Naive thymus-derived CD8-positive, alpha-beta T cell (primary cell): ENCODE results near the gene MUC4. TPM values are rescaled to one million over a fixed set of nuclear protein-coding genes. Genes with fewer than 3 reads are reported as not detected.
A peak's percentile ranks its signal among the peaks of the same experiment; 100 is the strongest.
"Not testable (repeated sequence)": the region's sequence is repeated elsewhere in the genome, so short reads cannot be mapped to it uniquely, and the experiment has no call there.

ENCODE experiments used
- ATAC-seq, 2 donors: fragments of 150-1000 bp; cut with Tn5 transposase in 1 of 2; sonication (Bioruptor Pico), chemical (Tn5 transposase) in 1 of 2; 1 replicate in 1 of 2; 2 replicates in 1 of 2; pipeline ENCODE4 v1.10.0; 2021; ENCODE audit warnings: mild to moderate bottlenecking in 2 of 2, moderate library complexity in 2 of 2
- POLR2A ChIA-PET: fragments of 350-600 bp; sonication (Branson Sonifier 250); formaldehyde crosslinking; loops from one replicate; lab custom pipeline; 2021; ENCODE audit warnings: antibody characterized with exemption; lab: Charles Lee
- DNase-seq, 10 donors: peaks; one replicate each; pipeline versions ENCODE4 v3.0.0 to v3.0.0-alpha.2; 2020 to 2022
- H3K27ac Mint-ChIP-seq, 10 donors: one replicate each; pipeline ENCODE4 v1.8.0; 2020 to 2022; ENCODE audit warnings: mild to moderate bottlenecking in 10 of 10, mixed read lengths in 10 of 10, moderate library complexity in 4 of 10, inconsistent platforms in 1 of 10
- H3K27me3 Mint-ChIP-seq, 5 donors: one replicate each; pipeline ENCODE4 v1.8.0; 2021 to 2022; ENCODE audit warnings: mixed read lengths in 5 of 5
- H3K36me3 Mint-ChIP-seq, 3 donors: one replicate each; pipeline ENCODE4 v1.8.0; 2020 to 2022; ENCODE audit warnings: mixed read lengths in 3 of 3, mild to moderate bottlenecking in 2 of 3, inconsistent platforms in 1 of 3
- H3K4me1 Mint-ChIP-seq, 4 donors: one replicate each; pipeline ENCODE4 v1.8.0; 2021 to 2022; ENCODE audit warnings: mixed read lengths in 4 of 4
- H3K4me3 Mint-ChIP-seq, 10 donors: one replicate each; pipeline ENCODE4 v1.8.0; 2020 to 2022; ENCODE audit warnings: mild to moderate bottlenecking in 10 of 10, mixed read lengths in 10 of 10, moderate library complexity in 6 of 10, inconsistent platforms in 1 of 10
- H3K9me3 Mint-ChIP-seq, 9 donors: one replicate each; pipeline ENCODE4 v1.8.0; 2020 to 2022; ENCODE audit warnings: mixed read lengths in 9 of 9, mild to moderate bottlenecking in 3 of 9, inconsistent platforms in 1 of 9, moderate library complexity in 1 of 9
- polyA plus RNA-seq, 3 donors: library from polyadenylated mRNA; unstranded; fragments of 300-500 nt; fragmentation: Illumina TruSeq; gene quantifications; one replicate each; pipeline ENCODE4 v1.2.3, GENCODE V29; 2021
- total RNA-seq, 8 experiments: library from RNA in 2 of 8; stranded (reverse) in 2 of 8; gene quantifications; one replicate each; pipeline ENCODE4 v1.2.3 and lab custom pipeline; 2021 to 2026

MUC4 gene
- total and polyA plus RNA-seq, 5 experiments from 2014 or later, result not detected

- peak overlapping the region in 3 of 10 donors; percentile 50 to 75 (median 57) for H3K4me3 Mint-ChIP-seq
Observed at GRCh38 chr3:195806211-195806915, 5.4 kb downstream of the MUC4 start.

GRCh38 chr3:195805588-195805987, 6.1 kb downstream of the MUC4 start:
- peaks cover 26 to 57% (median 51%) of the 10 kb centered on the region in 4 donors for H3K4me1 Mint-ChIP-seq
- H3K36me3 Mint-ChIP-seq, ATAC-seq, POLR2A ChIA-PET, H3K9me3 Mint-ChIP-seq, H3K4me3 Mint-ChIP-seq, DNase-seq: not testable (repeated sequence)
- H3K27me3 Mint-ChIP-seq, result peaks cover under 1 to 15% (median 2%) of the 10 kb centered on the region in 5 donors
- H3K27ac Mint-ChIP-seq, result peak overlapping the region in 1 of 10 donors; percentile 24

More at GRCh38 chr3:195806211-195806915, 5.4 kb downstream of the MUC4 start:
- H3K9me3 Mint-ChIP-seq, result no peaks in the 10 kb centered on the region
- H3K36me3 Mint-ChIP-seq, result no peaks in the 10 kb centered on the region
- H3K27me3 Mint-ChIP-seq, result peaks cover 2 to 20% (median 3%) of the 10 kb centered on the region in 5 donors
- H3K27ac Mint-ChIP-seq, result peak overlapping the region in 2 of 10 donors; percentile 29 to 80
- POLR2A ChIA-PET, result no interaction called here
- H3K4me1 Mint-ChIP-seq, result peaks cover 28 to 54% (median 48%) of the 10 kb centered on the region in 4 donors
- peak in 1 of 10 donors; percentile 45 for DNase-seq
- ATAC-seq, result no peak

GRCh38 chr3:195805181-195805580, 6.5 kb downstream of the MUC4 start:
- Mint-ChIP-seq H3K4me1 (peaks cover 25 to 57% (median 51%) of the 10 kb centered on the region in 4 donors), H3K27me3 (peaks cover 0 to 14% (median 2%) of the 10 kb centered on the region in 5 donors), H3K27ac (peak overlapping the region in 1 of 10 donors; percentile 7), H3K4me3 (peak overlapping the region in 1 of 10 donors; percentile 51), H3K9me3 (no peaks in the 10 kb centered on the region), H3K36me3 (no peaks in the 10 kb centered on the region)
- DNase-seq (peak in 1 of 10 donors; percentile 44), ATAC-seq (no peak)
- POLR2A ChIA-PET, result no interaction called here

- POLR2A ChIA-PET, result no interaction called here
- peak overlapping the region in 4 of 10 donors; percentile 6 to 56 (median 15) for H3K27ac Mint-ChIP-seq
- H3K4me3 Mint-ChIP-seq, result peak overlapping the region in 5 of 10 donors; percentile 29 to 74 (median 42)
- H3K4me1 Mint-ChIP-seq, result peaks cover 25 to 57% (median 51%) of the 10 kb centered on the region in 4 donors
- peaks cover 0 to 14% (median 2%) of the 10 kb centered on the region in 5 donors for H3K27me3 Mint-ChIP-seq
- no peaks in the 10 kb centered on the region for H3K9me3 Mint-ChIP-seq
- H3K36me3 Mint-ChIP-seq, result no peaks in the 10 kb centered on the region
- ATAC-seq (no peak), DNase-seq (peak in 1 of 10 donors; percentile 55)
Observed at GRCh38 chr3:195803289-195803908, 8.3 kb downstream of the MUC4 start.

- peaks cover 25 to 57% (median 51%) of the 10 kb centered on the region in 4 donors for H3K4me1 Mint-ChIP-seq
- H3K27ac Mint-ChIP-seq, result peak overlapping the region in 5 of 10 donors; percentile 0 to 90 (median 31)
- no peak for DNase-seq
- POLR2A ChIA-PET, result no interaction called here
- H3K4me3 Mint-ChIP-seq, result peak overlapping the region in 8 of 10 donors; percentile 3 to 74 (median 41)
- H3K9me3 Mint-ChIP-seq, result no peaks in the 10 kb centered on the region
- peaks cover 0 to 14% (median 2%) of the 10 kb centered on the region in 5 donors for H3K27me3 Mint-ChIP-seq
- no peak for ATAC-seq
- no peaks in the 10 kb centered on the region for H3K36me3 Mint-ChIP-seq
Observed at GRCh38 chr3:195802795-195803194, 8.9 kb downstream of the MUC4 start.

GRCh38 chr3:195802261-195802701, 9.4 kb downstream of the MUC4 start:
- Mint-ChIP-seq H3K4me1 (peaks cover 25 to 54% (median 50%) of the 10 kb centered on the region in 4 donors), H3K4me3 (peak overlapping the region in 8 of 10 donors; percentile 3 to 74 (median 42)), H3K36me3 (no peaks in the 10 kb centered on the region), H3K27ac (peak overlapping the region in 8 of 10 donors; percentile 6 to 92 (median 70)), H3K9me3 (no peaks in the 10 kb centered on the region), H3K27me3 (peaks cover 0 to 14% (median 2%) of the 10 kb centered on the region in 5 donors)
- DNase-seq (peak in 6 of 10 donors; percentile 16 to 63 (median 53)), ATAC-seq (peak in 1 of 2 donors; percentile 95)
- POLR2A ChIA-PET, result no interaction called here

- peak overlapping the region in 8 of 10 donors; percentile 6 to 92 (median 70) for H3K27ac Mint-ChIP-seq
- ATAC-seq (peak in 1 of 2 donors; percentile 2), DNase-seq (peak in 1 of 10 donors; percentile 61)
- peaks cover 0 to 14% (median 2%) of the 10 kb centered on the region in 5 donors for H3K27me3 Mint-ChIP-seq
- peaks cover 24 to 53% (median 47%) of the 10 kb centered on the region in 4 donors for H3K4me1 Mint-ChIP-seq
- no peaks in the 10 kb centered on the region for H3K9me3 Mint-ChIP-seq
- peak overlapping the region in 7 of 10 donors; percentile 30 to 74 (median 43) for H3K4me3 Mint-ChIP-seq
- H3K36me3 Mint-ChIP-seq, result no peaks in the 10 kb centered on the region
- POLR2A ChIA-PET, result no interaction called here
Observed at GRCh38 chr3:195801251-195802183, 10.2 kb downstream of the MUC4 start.

GRCh38 chr3:195800240-195800639, 11.5 kb downstream of the MUC4 start:
- POLR2A ChIA-PET, result no interaction called here
- Mint-ChIP-seq H3K27ac (peak overlapping the region in 1 of 10 donors; percentile 29), H3K9me3 (no peaks in the 10 kb centered on the region), H3K4me1 (peaks cover 21 to 43% (median 40%) of the 10 kb centered on the region in 4 donors), H3K4me3 (no peak overlapping the region), H3K27me3 (peaks cover 0 to 11% (median 3%) of the 10 kb centered on the region in 5 donors), H3K36me3 (no peaks in the 10 kb centered on the region)
- ATAC-seq, result no peak
- no peak for DNase-seq

GRCh38 chr3:195796795-195797194, 14.9 kb downstream of the MUC4 start:
- ATAC-seq, result no peak
- Mint-ChIP-seq H3K27me3 (peaks cover 0 to 6% (median 3%) of the 10 kb centered on the region in 5 donors), H3K9me3 (no peaks in the 10 kb centered on the region), H3K4me1 (peaks cover 6 to 9% (median 8%) of the 10 kb centered on the region in 4 donors), H3K27ac (no peak overlapping the region), H3K36me3 (no peaks in the 10 kb centered on the region), H3K4me3 (no peak overlapping the region)
- POLR2A ChIA-PET, result no interaction called here
- no peak for DNase-seq

- ATAC-seq, result no peak
- Mint-ChIP-seq H3K4me3 (no peak overlapping the region), H3K4me1 (peaks cover 11 to 17% (median 15%) of the 10 kb centered on the region in 4 donors), H3K36me3 (no peaks in the 10 kb centered on the region), H3K27ac (no peak overlapping the region), H3K27me3 (peaks cover 0 to 6% (median 3%) of the 10 kb centered on the region in 5 donors), H3K9me3 (peaks cover 0 to 3% (median 0%) of the 10 kb centered on the region in 9 donors)
- POLR2A ChIA-PET, result no interaction called here
- DNase-seq, result no peak
Observed at GRCh38 chr3:195794708-195795107, 17.0 kb downstream of the MUC4 start.

- DNase-seq, ATAC-seq, H3K27me3 Mint-ChIP-seq, H3K27ac Mint-ChIP-seq, H3K36me3 Mint-ChIP-seq, H3K4me3 Mint-ChIP-seq: not testable (repeated sequence)
- POLR2A ChIA-PET, result interaction anchor here (0.6 kb wide), 1 partner anchor 89 kb away, joined by 3 read pairs; no protein-coding TSS in a partner anchor
- Mint-ChIP-seq H3K9me3 (peaks cover 0 to 13% (median 6%) of the 10 kb centered on the region in 9 donors), H3K4me1 (peaks cover 24 to 35% (median 32%) of the 10 kb centered on the region in 4 donors)
Observed at GRCh38 chr3:195792621-195793020, 19.1 kb downstream of the MUC4 start.
